ENCODE results near the gene TJP2. TPM values are rescaled to one million over a fixed set of nuclear protein-coding genes. Genes with fewer than 3 reads are reported as not detected.

TJP2 gene
- 6.2 and 6.5 TPM in 2 replicates for total RNA-seq (2014; rRNA removed; shearing (Covaris generic))
- polyA plus RNA-seq (2014; cell fraction: nucleus; rRNA removed) = 21.5 and 29.8 TPM in 2 replicates

DNA sequence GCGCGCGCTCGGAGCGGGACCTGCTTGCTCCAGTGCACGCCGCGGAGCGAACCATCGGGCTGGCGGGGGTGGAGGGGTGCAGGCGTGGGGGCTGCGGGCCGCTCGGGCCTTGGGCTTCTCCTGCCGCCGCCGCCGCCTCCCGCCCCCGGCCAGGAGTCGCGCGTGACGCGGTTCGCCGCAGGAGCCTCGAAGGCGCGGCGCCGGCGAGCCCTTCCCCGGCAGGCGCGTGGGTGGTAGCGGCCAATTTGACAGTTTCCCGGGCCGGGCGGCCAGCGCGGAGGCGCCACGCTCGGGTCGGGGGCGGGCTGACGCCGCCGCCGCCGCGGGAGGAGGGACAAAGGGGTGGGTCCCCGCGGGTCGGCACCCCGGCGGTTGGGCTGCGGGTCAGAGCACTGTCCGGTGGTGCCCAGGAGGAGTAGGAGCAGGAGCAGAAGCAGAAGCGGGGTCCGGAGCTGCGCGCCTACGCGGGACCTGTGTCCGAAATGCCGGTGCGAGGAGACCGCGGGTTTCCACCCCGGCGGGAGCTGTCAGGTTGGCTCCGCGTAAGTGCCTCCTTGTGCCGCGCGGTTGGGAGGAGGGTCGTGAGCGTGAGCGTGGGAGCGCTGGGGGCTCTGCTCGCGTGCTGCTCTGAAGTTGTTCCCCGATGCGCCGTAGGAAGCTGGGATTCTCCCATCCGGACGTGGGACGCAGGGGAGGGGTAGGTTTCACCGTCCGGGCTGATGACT lies at the start of gene TJP2:
Gene TJP2 (plus strand): TSS at position 387 of the 725 bp plus-strand sequence. CDS start 96 bp downstream, at position 483.
- peak; percentile 59 for DNase-seq (ENCODE audit: extremely low read depth, low read depth)

GRCh38 chr9:69130456-69131441 lies 43.3 kb upstream of the TJP2 start:
- DNase-seq (ENCODE audit: extremely low read depth, low read depth) = no peak

DNA sequence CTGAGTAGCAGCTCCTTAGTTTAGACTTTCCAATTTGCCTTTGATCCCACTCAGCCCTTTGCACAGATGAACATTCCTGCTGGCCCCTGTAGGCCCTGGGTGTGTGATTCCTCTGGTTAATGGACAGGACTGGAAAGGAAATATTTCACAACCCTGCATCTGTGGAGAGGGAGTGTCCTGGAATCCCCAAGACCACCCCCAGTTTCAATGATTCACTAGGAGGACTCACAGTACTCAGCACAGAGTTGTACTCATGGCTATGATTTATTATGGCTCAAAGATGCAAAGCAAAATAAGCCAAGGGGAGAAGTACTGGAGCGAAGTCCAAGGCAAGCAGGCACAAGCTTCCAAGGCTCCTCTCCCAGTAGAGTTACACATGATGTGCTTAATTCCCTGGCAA lies 42.4 kb upstream of the TJP2 start:
- DNase-seq (ENCODE audit: extremely low read depth, low read depth) = no peak

- DNase-seq (ENCODE audit: extremely low read depth, low read depth) = no peak
Observed at GRCh38 chr9:69132361-69132760, 41.7 kb upstream of the TJP2 start.

DNA sequence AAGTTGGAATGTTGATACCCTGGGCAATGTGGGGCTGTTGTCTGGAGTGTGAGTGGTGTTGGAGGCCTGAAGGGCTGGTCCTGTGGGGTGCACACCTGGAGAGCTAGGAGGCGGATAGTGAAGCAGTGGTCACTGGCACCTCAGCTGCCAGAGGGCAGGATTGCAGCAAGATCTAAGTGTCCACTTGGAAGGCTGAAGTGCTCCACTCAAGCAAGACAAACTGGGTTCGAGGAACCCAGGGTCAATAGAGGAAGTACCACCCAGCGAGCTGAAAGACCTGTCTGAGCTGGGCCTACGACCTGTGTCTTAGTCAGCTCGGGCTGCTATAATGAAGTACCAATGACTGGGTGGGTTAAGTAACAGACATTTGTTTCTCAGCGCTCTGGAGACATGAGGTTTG lies 39.7 kb upstream of the TJP2 start:
- DNase-seq (ENCODE audit: extremely low read depth, low read depth) = no peak

- DNase-seq (ENCODE audit: extremely low read depth, low read depth) = no peak
Observed at GRCh38 chr9:69136185-69136584, 37.9 kb upstream of the TJP2 start.

GRCh38 chr9:69136779-69137178 lies 37.3 kb upstream of the TJP2 start:
- no peak for DNase-seq (ENCODE audit: extremely low read depth, low read depth)

DNA sequence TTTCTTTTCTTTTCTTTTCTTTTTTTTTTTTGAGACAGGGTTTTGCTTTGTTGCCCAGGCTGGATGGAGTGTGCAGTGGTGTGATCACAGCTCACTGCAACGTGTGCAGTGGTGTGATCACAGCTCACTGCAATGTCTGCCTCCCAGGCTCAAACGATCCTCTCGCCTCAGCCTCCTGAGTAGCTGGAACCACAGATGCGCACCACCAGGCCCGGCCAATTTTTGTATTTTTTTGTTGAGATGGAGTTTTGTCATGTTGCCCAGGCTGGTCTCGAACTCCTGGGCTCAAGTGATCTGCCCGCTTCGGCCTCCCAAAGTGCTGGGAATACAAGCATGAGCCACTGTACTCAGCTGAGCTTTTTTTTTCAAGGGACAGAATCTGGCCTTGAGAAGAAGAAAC lies 36.8 kb upstream of the TJP2 start:
- no peak for DNase-seq (ENCODE audit: extremely low read depth, low read depth)

DNA sequence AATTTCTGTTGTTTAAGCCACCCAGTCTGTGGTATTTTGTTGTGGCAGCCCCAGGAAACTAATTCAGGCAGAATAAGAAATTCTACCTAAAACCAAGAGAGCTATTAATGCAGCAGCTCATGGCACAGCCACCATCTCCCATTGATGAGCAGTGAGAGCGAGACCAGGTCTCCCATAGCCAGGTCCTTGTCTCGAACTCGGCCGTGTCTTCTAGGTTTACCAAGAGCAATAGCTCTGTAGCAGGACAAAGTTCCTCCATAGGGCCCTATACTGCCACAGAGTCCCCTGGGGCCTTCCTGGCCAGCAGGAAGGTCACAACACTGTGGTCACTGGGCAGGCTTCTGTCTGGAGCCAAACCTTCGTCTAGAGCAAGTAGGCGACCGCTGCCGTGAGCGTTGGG lies 34.5 kb upstream of the TJP2 start:
- DNase-seq (ENCODE audit: extremely low read depth, low read depth) = no peak

DNA sequence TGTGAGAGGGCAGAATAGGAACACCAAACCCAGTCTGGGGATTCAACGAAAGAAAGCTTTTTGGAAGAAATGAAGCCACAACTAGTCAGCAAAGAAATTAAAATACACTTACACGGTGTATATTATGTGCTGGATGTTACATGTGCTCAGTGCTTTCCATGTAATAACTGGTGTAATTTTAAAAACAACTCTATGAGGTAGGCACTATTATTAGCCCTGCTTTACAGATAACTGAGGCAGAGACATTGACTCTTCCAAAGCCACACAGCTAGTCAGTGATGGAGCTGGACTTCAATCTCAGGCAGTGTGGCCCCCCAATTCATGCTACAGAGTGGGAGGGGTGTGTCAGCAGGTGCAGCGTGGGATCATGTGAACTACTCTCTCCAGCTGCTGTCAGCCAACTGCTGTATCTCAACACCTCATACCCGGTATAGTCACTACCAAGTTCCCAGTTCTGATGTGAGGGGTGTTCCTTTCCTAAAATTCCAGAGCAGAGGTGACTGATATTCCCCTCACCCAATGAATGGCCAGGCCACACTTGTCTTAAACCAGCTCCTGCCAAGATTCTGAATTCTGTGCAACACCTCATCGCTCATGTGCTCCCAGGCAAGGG lies 33.8 kb upstream of the TJP2 start:
- DNase-seq (ENCODE audit: extremely low read depth, low read depth) = no peak

- no peak for DNase-seq (ENCODE audit: extremely low read depth, low read depth)
Observed at GRCh38 chr9:69141851-69142250, 32.2 kb upstream of the TJP2 start.

GRCh38 chr9:69143291-69143690 lies 30.8 kb upstream of the TJP2 start:
- no peak for DNase-seq (ENCODE audit: extremely low read depth, low read depth)

DNA sequence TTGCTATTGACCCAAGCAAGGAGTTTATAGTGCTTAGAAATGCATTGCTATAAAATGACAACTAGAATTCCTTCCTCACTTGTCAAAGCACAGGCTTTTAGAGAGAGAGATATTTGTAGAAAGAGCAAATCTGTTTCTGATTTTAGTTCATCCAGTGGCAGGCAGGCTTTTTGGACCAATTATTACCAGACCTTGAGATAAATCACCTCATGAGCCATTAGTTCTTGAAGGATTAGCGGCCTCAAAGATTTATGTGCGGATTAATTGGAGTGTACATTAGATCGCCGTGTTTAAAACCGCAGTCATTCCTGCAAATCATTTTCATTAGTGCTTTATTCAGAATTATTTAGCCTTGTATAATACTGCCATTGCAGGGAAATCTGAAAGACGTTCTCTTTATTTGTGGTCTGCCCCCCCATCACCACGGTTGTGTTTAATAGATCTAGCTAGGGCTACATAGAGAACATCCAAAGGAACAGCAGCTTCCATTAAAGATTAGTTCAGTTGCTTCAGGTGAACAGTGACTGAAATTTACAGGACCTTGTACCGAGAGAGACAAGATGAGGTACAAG lies 28.8 kb upstream of the TJP2 start:
- no peak for DNase-seq (ENCODE audit: extremely low read depth, low read depth)

- no peak for DNase-seq (ENCODE audit: extremely low read depth, low read depth)
Observed at GRCh38 chr9:69147041-69147834, 26.8 kb upstream of the TJP2 start.

GRCh38 chr9:69149321-69149807 lies 24.7 kb upstream of the TJP2 start:
- DNase-seq (ENCODE audit: extremely low read depth, low read depth) = no peak

GRCh38 chr9:69151506-69151905 lies 22.6 kb upstream of the TJP2 start:
- no peak for DNase-seq (ENCODE audit: extremely low read depth, low read depth)

DNA sequence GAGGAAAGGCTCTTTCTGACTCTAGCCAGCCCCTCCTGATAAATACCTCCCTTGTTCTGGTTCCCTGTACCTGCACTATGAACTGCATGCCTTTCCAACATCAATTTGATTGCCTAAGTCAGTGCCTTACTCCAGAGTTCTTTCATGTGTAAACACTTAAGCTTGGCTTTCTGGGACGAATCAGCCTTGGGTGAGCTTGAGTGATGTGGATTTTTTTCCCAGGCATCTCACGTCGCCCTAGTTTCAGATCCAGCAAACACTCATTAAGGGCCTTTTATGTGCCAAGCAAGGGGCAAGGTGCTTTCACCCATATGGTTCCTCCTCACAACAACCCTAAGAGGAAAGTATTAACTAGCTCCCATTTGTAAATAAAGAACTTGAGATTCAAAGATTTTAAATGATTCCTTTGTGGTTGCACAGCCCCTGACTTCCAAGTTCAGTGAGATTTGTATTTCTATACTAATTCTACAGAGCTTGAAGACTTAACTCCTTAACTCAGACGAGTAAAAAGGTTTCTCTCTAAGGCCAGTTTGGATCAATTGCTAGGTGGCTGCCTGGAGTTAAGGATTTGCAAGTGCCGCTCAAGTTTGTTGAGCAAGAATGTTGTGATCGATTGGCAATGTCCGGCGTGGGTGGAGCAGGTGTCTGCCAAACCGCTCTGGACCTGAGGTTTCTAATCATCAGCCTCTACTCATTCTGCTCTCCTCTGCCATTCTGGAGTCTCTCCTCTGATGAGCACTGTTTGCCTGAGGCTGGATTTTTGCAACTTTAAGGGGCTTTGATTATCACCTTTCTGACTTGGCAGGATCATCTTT lies 20.2 kb upstream of the TJP2 start:
- no peak for DNase-seq (ENCODE audit: extremely low read depth, low read depth)

- DNase-seq (ENCODE audit: extremely low read depth, low read depth) = no peak
Observed at GRCh38 chr9:69155341-69156030, 18.6 kb upstream of the TJP2 start.

Measured in NCI-H460 (cell line).